Smooth muscle cell (in vitro differentiated cells): Measurements from ENCODE around the gene ZBTB24. TPM values are rescaled to one million over a fixed set of nuclear protein-coding genes. Genes with fewer than 3 reads are reported as not detected.
"Not testable (repeated sequence)": the region's sequence is repeated elsewhere in the genome, so short reads cannot be mapped to it uniquely, and the experiment has no call there.

Experiments used
- DNase-seq: peaks from one replicate; lab custom pipeline; 2025; ENCODE audit not compliant: unreplicated experiment; lab: John Stamatoyannopoulos, UW
- H2AFZ ChIP-seq: fragments of 200-600 bp; sonication (generic); 2 replicates; pipeline ENCODE4 v1.6.0; 2016; ENCODE audit warnings: antibody characterized with exemption, low read depth, mild to moderate bottlenecking
- H3F3A ChIP-seq: fragments of 200-600 bp; sonication (generic); 2 replicates; pipeline ENCODE4 v1.6.0; 2017; ENCODE audit warnings: antibody characterized with exemption, low read depth
- H3K27ac ChIP-seq: fragments of 200-600 bp; sonication (generic); 2 replicates; pipeline ENCODE4 v1.5.1; 2016; ENCODE audit warnings: low read depth, mild to moderate bottlenecking
- H3K27me3 ChIP-seq: fragments of 200-600 bp; sonication (generic); 2 replicates; pipeline ENCODE4 v1.6.1; 2016; ENCODE audit warnings: low read depth, mild to moderate bottlenecking
- H3K36me3 ChIP-seq: fragments of 200-600 bp; sonication (generic); 2 replicates; pipeline ENCODE4 v1.5.1; 2016; ENCODE audit warnings: low read depth
- H3K4me1 ChIP-seq: fragments of 200-600 bp; sonication (generic); 2 replicates; pipeline ENCODE4 v1.5.1; 2016; ENCODE audit warnings: low read depth
- H3K4me2 ChIP-seq: fragments of 200-600 bp; sonication (generic); 2 replicates; pipeline ENCODE4 v1.6.0; 2016; ENCODE audit warnings: mild to moderate bottlenecking
- H3K4me3 ChIP-seq: fragments of 200-600 bp; sonication (generic); 2 replicates; pipeline ENCODE4 v1.5.1; 2016; ENCODE audit warnings: mild to moderate bottlenecking
- H3K79me2 ChIP-seq: fragments of 200-600 bp; sonication (generic); 2 replicates; pipeline ENCODE4 v1.6.0; 2016; ENCODE audit warnings: low read depth, mild to moderate bottlenecking
- H3K9ac ChIP-seq: fragments of 200-600 bp; sonication (generic); 2 replicates; pipeline ENCODE4 v1.6.0; 2016; ENCODE audit warnings: low read depth
- H3K9me3 ChIP-seq: fragments of 200-600 bp; sonication (generic); replicated peaks from 2 replicates; pipeline ENCODE4 v1.5.1; 2016; ENCODE audit warnings: low read depth
- H4K20me1 ChIP-seq: fragments of 200-600 bp; sonication (generic); 2 replicates; pipeline ENCODE4 v1.6.0; 2016; ENCODE audit warnings: low read depth
- CTCF ChIP-seq: fragments of 200-600 bp; sonication (generic); IDR thresholded peaks from 2 replicates; pipeline ENCODE4 v1.5.1; 2017; ENCODE audit warnings: borderline replicate concordance, mild to moderate bottlenecking, antibody characterized with exemption; ENCODE audit not compliant: insufficient read depth, poor library complexity, severe bottlenecking
- WGBS: methylation state at CpG from one replicate; pipeline ENCODE4 v1.1.7; 2016; ENCODE audit warnings: low lambda C conversion rate; 5-methylcytosine and 5-hydroxymethylcytosine counted together
- polyA plus RNA-seq: library from polyadenylated mRNA; unstranded; fragments of >200 nt; fragmentation: Nextera tagmentation; extraction: Ambion mirVana; gene quantifications from 2 replicates; pipeline ENCODE4 v1.2.1, GENCODE V29; 2016
- total RNA-seq: library from RNA; depleted of rRNA; stranded (reverse); fragments of >200 nt; gene quantifications from 2 replicates; pipeline ENCODE4 v1.2.3, GENCODE V29; 2014

The ZBTB24 gene
- total and polyA plus RNA-seq, 2 experiments from 2014 or later = 1.3 to 6.6 TPM

GRCh38 chr6:109461733-109462526, 21.1 kb downstream of the ZBTB24 start:
- Histone ChIP-seq H3K27ac (no peak overlapping the region), H3K4me2 (no peak overlapping the region), H4K20me1 (peaks cover 5% of the 10 kb centered on the region), H2AFZ (no peak overlapping the region), H3K27me3 (no peaks in the 10 kb centered on the region), H3K9me3 (no peaks in the 10 kb centered on the region), H3K4me3 (no peak overlapping the region), H3K36me3 (peaks cover 20% of the 10 kb centered on the region), H3F3A (peaks cover 11% of the 10 kb centered on the region), H3K79me2 (peaks cover 10% of the 10 kb centered on the region), H3K9ac (no peak overlapping the region), H3K4me1 (peaks cover 11% of the 10 kb centered on the region)
- DNase-seq = no peak
- WGBS = 96% methylated on average over 1 of the region's 1 CpG
- no peak for TF ChIP-seq CTCF

- H3K4me2 ChIP-seq, H3K9ac ChIP-seq, H3K79me2 ChIP-seq, H3K4me3 ChIP-seq, DNase-seq, H3K27ac ChIP-seq, H4K20me1 ChIP-seq, H3K27me3 ChIP-seq, H3K9me3 ChIP-seq, H2AFZ ChIP-seq: not testable (repeated sequence)
- peaks cover 17% of the 10 kb centered on the region for H3K4me1 ChIP-seq
- peaks cover 11% of the 10 kb centered on the region for H3F3A ChIP-seq
- peaks cover 13% of the 10 kb centered on the region for H3K36me3 ChIP-seq
- 97% methylated on average over 1 of the region's 1 CpG for WGBS
These were observed 21.8 kb downstream of the ZBTB24 start for GRCh38 chr6:109461205-109461604.

GRCh38 chr6:109460161-109460829, 22.7 kb downstream of the ZBTB24 start:
- Histone ChIP-seq H3K79me2 (peaks cover 10% of the 10 kb centered on the region), H3K27me3 (no peaks in the 10 kb centered on the region), H3K36me3 (peaks cover 7% of the 10 kb centered on the region), H3K4me2 (no peak overlapping the region), H2AFZ (no peak overlapping the region), H3K4me1 (peaks cover 18% of the 10 kb centered on the region), H3K9ac (no peak overlapping the region), H3K4me3 (no peak overlapping the region), H4K20me1 (peaks cover 5% of the 10 kb centered on the region), H3K9me3 (no peaks in the 10 kb centered on the region), H3F3A (peaks cover 11% of the 10 kb centered on the region), H3K27ac (no peak overlapping the region)
- TF ChIP-seq CTCF = no peak
- WGBS = 92% methylated on average over 3 of the region's 3 CpGs
- no peak for DNase-seq

- 96% methylated on average over 5 of the region's 5 CpGs for whole genome bisulfite sequencing
- Histone ChIP-seq H3K9ac (no peak overlapping the region), H3K4me1 (peaks cover 18% of the 10 kb centered on the region), H3K4me3 (no peak overlapping the region), H3K9me3 (no peaks in the 10 kb centered on the region), H3K27ac (no peak overlapping the region), H3F3A (peaks cover 11% of the 10 kb centered on the region), H4K20me1 (no peaks in the 10 kb centered on the region), H3K36me3 (peaks cover 7% of the 10 kb centered on the region), H2AFZ (no peak overlapping the region), H3K4me2 (no peak overlapping the region), H3K27me3 (no peaks in the 10 kb centered on the region), H3K79me2 (peaks cover 6% of the 10 kb centered on the region)
- no peak for TF ChIP-seq CTCF
- DNase-seq = no peak
These were observed 24.1 kb downstream of the ZBTB24 start for GRCh38 chr6:109458774-109459531.
